T-helper 2 cell (primary cell): ENCODE results near the gene JAKMIP2.

Source experiments
- DNase-seq, 5 experiments: peaks; one replicate each; pipeline versions ENCODE4 v3.0.0 to v3.0.0-alpha.2; 2012 to 2022

The JAKMIP2 gene

GRCh38 chr5:147788023-147788422, 5.5 kb upstream of the JAKMIP2 start:
- no peak for DNase-seq

- no peak for DNase-seq
Observed at GRCh38 chr5:147786142-147786541, 3.6 kb upstream of the JAKMIP2 start.

- no peak for DNase-seq
Observed at GRCh38 chr5:147784146-147784987, 1.8 kb upstream of the JAKMIP2 start.

GRCh38 chr5:147780924-147781573, 1.5 kb downstream of the JAKMIP2 start:
- DNase-seq = no peak

GRCh38 chr5:147779694-147780093, 2.8 kb downstream of the JAKMIP2 start:
- peak in 1 of 5 experiments; percentile 28 for DNase-seq

GRCh38 chr5:147776989-147777388, 5.5 kb downstream of the JAKMIP2 start:
- DNase-seq = no peak

GRCh38 chr5:147773587-147773986, 8.9 kb downstream of the JAKMIP2 start:
- DNase-seq = no peak

- no peak for DNase-seq
Observed at GRCh38 chr5:147773139-147773538, 9.4 kb downstream of the JAKMIP2 start.

- DNase-seq = no peak
Observed at GRCh38 chr5:147767048-147767447, 15.5 kb downstream of the JAKMIP2 start.

- no peak for DNase-seq
Observed at GRCh38 chr5:147763791-147764525, 18.6 kb downstream of the JAKMIP2 start.

GRCh38 chr5:147760086-147760875, 22.2 kb downstream of the JAKMIP2 start:
- DNase-seq = no peak

GRCh38 chr5:147759441-147759840, 23.1 kb downstream of the JAKMIP2 start:
- DNase-seq = no peak

- DNase-seq = no peak
Observed at GRCh38 chr5:147756566-147756965, 26.0 kb downstream of the JAKMIP2 start.

- DNase-seq = peak in 1 of 5 experiments; percentile 5
Observed at GRCh38 chr5:147754372-147755122, 28.0 kb downstream of the JAKMIP2 start.

GRCh38 chr5:147753765-147754164, 28.8 kb downstream of the JAKMIP2 start:
- DNase-seq = no peak

GRCh38 chr5:147752666-147753290, 29.8 kb downstream of the JAKMIP2 start:
- DNase-seq = no peak

GRCh38 chr5:147752033-147752432, 30.5 kb downstream of the JAKMIP2 start:
- DNase-seq = no peak

GRCh38 chr5:147751156-147751830, 31.2 kb downstream of the JAKMIP2 start:
- no peak for DNase-seq

GRCh38 chr5:147750065-147750464, 32.5 kb downstream of the JAKMIP2 start:
- DNase-seq = no peak

GRCh38 chr5:147748590-147748989, 33.9 kb downstream of the JAKMIP2 start:
- no peak for DNase-seq

- DNase-seq = no peak
Observed at GRCh38 chr5:147746986-147747385, 35.5 kb downstream of the JAKMIP2 start.
